KMS-11 (cell line): Measurements from ENCODE around the gene AUTS2.

Experiments used
- H2AFZ ChIP-seq: fragments of 200-600 bp; sonication (generic); 2 replicates; pipeline ENCODE4 v1.6.1; 2016; ENCODE audit warnings: antibody characterized with exemption, mixed run types, low read depth
- H3K27ac ChIP-seq: fragments of 200-600 bp; sonication (generic); 2 replicates; pipeline ENCODE4 v1.6.1; 2016; ENCODE audit warnings: mild to moderate bottlenecking, mixed run types
- H3K27me3 ChIP-seq: fragments of 200-600 bp; sonication (generic); 2 replicates; pipeline ENCODE4 v1.6.1; 2017; ENCODE audit warnings: mild to moderate bottlenecking, low read depth, mixed run types, moderate library complexity; ENCODE audit not compliant: insufficient read depth
- H3K36me3 ChIP-seq: fragments of 200-600 bp; sonication (generic); 2 replicates; pipeline ENCODE4 v1.6.1; 2017; ENCODE audit warnings: mild to moderate bottlenecking, mixed run types; ENCODE audit not compliant: insufficient read depth
- H3K4me1 ChIP-seq: fragments of 200-600 bp; sonication (generic); 2 replicates; pipeline ENCODE4 v1.6.1; 2016; ENCODE audit warnings: mild to moderate bottlenecking, low read depth, mixed run types; ENCODE audit not compliant: poor library complexity, severe bottlenecking
- H3K4me2 ChIP-seq: fragments of 200-600 bp; sonication (generic); 2 replicates; pipeline ENCODE4 v1.7.0; 2016; ENCODE audit warnings: mild to moderate bottlenecking, mixed run types
- H3K4me3 ChIP-seq: fragments of 200-600 bp; sonication (generic); IDR thresholded peaks from 2 replicates; pipeline ENCODE4 v1.6.1; 2017; ENCODE audit warnings: low read depth, low read length, mixed read lengths; ENCODE audit not compliant: insufficient read depth
- H3K79me2 ChIP-seq: fragments of 200-600 bp; sonication (generic); 2 replicates; pipeline ENCODE4 v1.6.1; 2016; ENCODE audit warnings: low read depth, mixed run types; ENCODE audit not compliant: insufficient read depth
- H3K9ac ChIP-seq: fragments of 200-600 bp; sonication (generic); 2 replicates; pipeline ENCODE4 v1.6.1; 2016; ENCODE audit warnings: mild to moderate bottlenecking, mixed run types
- H4K20me1 ChIP-seq: fragments of 200-600 bp; sonication (generic); 2 replicates; pipeline ENCODE4 v1.6.1; 2016; ENCODE audit warnings: mild to moderate bottlenecking, mixed run types; ENCODE audit not compliant: insufficient read depth
- CTCF ChIP-seq: fragments of 200-600 bp; sonication (generic); conservative IDR thresholded peaks from 2 replicates; pipeline ENCODE4 v1.6.1; 2017; ENCODE audit warnings: low read depth, mild to moderate bottlenecking, antibody characterized with exemption, low read length, moderate library complexity, mixed read lengths

The AUTS2 gene

DNA sequence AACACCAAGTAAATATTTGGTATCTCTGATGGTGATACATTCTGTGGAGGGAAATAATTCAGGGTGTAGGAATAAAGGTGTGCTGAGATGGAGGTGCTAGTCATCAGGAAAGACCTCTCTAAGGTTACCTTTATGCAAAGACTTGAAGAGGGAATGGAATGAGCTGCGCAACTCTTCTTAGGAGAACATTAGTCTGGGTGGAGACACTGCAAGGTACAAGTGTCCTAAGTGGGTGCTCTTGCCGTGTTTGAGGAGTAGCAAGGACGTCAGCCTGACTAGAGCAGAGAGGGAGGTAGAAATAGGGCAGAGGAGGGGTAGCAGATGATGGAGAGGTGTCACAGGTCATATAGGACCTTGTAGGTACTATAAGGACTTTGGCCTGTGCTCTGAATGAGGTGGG lies 148.1 kb downstream of the AUTS2 start:
- H3K9ac ChIP-seq: no peak overlapping the region
- TF ChIP-seq CTCF: no peak
- H4K20me1 ChIP-seq: no peaks in the 10 kb centered on the region
- H3K27me3 ChIP-seq: no peaks in the 10 kb centered on the region
- no peaks in the 10 kb centered on the region for H3K36me3 ChIP-seq
- H3K27ac ChIP-seq: no peak overlapping the region
- no peak overlapping the region for H3K4me2 ChIP-seq
- no peak overlapping the region for H3K4me3 ChIP-seq
- H2AFZ ChIP-seq: no peak overlapping the region
- no peaks in the 10 kb centered on the region for H3K79me2 ChIP-seq
- no peaks in the 10 kb centered on the region for H3K4me1 ChIP-seq

DNA sequence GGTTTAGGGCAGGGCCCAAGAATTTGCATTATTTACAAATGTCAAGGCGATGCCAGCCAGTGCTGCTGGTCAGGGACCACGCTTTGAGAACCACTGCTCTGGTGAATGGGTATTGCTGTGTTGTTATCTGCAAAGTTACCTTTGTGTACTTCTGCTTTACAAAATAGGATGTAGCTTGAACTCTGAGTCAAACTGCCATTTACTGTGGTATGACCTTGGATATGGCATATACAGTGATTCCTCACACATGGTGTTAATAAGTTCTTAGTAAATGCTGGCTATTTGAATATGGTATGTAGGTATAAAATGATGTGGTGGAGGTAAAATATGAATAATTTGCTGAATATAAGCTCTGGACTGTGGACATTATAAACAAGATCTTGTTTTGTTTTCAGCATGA lies 148.9 kb downstream of the AUTS2 start:
- H3K9ac ChIP-seq: no peak overlapping the region
- no peak for TF ChIP-seq CTCF
- no peaks in the 10 kb centered on the region for H3K79me2 ChIP-seq
- no peak overlapping the region for H3K4me2 ChIP-seq
- no peaks in the 10 kb centered on the region for H3K36me3 ChIP-seq
- H2AFZ ChIP-seq: no peak overlapping the region
- no peaks in the 10 kb centered on the region for H3K4me1 ChIP-seq
- H4K20me1 ChIP-seq: no peaks in the 10 kb centered on the region
- H3K27me3 ChIP-seq: no peaks in the 10 kb centered on the region
- H3K27ac ChIP-seq: no peak overlapping the region
- H3K4me3 ChIP-seq: no peak overlapping the region

GRCh38 chr7:69748530-69748929 lies 150.3 kb downstream of the AUTS2 start:
- no peak overlapping the region for H3K9ac ChIP-seq
- H3K4me2 ChIP-seq: no peak overlapping the region
- no peaks in the 10 kb centered on the region for H3K4me1 ChIP-seq
- TF ChIP-seq CTCF: no peak
- no peak overlapping the region for H3K27ac ChIP-seq
- H3K79me2 ChIP-seq: no peaks in the 10 kb centered on the region
- H2AFZ ChIP-seq: no peak overlapping the region
- no peak overlapping the region for H3K4me3 ChIP-seq
- no peaks in the 10 kb centered on the region for H3K36me3 ChIP-seq
- H4K20me1 ChIP-seq: no peaks in the 10 kb centered on the region
- no peaks in the 10 kb centered on the region for H3K27me3 ChIP-seq

DNA sequence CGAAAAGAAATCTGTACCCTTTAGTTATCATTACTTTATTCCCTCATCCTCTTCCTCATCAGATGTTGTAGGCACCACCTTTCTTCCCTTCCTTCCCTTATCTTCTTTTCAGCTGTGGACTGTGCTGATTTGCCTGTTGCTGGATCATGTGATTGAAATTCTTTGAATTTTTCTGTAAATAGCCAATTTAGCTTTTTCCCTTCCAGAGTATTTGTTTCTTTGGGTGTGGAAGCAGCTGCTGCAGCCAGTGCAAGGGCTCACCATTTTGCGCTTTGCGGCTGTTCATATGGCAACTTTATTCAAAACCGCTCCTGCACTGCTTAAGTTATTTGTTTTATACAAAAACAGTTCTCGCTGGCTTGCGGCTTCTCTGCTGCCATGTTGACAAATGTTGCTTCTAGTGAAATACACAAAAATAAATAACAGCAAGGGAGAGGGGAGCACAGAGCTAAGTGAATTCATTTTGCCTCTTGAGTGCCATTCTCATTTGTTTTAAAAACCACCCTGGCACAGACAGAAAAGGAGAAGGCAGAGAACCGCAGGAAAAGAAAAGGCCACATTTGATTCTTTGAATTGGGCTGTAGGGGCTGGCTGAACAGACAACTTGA lies 151.2 kb downstream of the AUTS2 start:
- Histone ChIP-seq H3K4me1 (no peaks in the 10 kb centered on the region), H3K79me2 (no peaks in the 10 kb centered on the region), H3K4me3 (no peak overlapping the region), H3K36me3 (no peaks in the 10 kb centered on the region), H3K27me3 (no peaks in the 10 kb centered on the region), H2AFZ (no peak overlapping the region), H4K20me1 (no peaks in the 10 kb centered on the region), H3K4me2 (no peak overlapping the region), H3K27ac (no peak overlapping the region), H3K9ac (no peak overlapping the region)
- TF ChIP-seq CTCF: no peak

DNA sequence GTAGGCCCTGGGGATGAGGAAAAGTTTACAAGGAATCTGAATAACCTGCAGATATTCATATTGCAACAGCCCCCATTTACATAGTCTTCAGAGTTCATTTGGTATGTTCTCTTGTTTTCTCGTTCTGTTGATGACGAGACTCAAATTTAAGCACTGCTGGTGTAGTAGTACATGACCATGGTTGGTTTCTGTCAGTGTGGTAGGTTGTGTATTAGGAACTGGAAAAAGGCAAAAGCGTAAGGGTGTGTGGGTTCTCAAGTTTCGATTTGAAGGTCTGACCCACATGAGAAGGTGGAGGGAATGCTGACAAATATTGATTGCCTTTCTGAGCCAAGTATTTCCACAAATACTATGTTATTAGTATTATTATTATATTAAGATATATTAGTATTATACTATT lies 151.7 kb downstream of the AUTS2 start:
- no peaks in the 10 kb centered on the region for H4K20me1 ChIP-seq
- H2AFZ ChIP-seq: no peak overlapping the region
- H3K27me3 ChIP-seq: no peaks in the 10 kb centered on the region
- no peak overlapping the region for H3K4me3 ChIP-seq
- H3K27ac ChIP-seq: no peak overlapping the region
- H3K4me2 ChIP-seq: no peak overlapping the region
- no peak for TF ChIP-seq CTCF
- no peaks in the 10 kb centered on the region for H3K36me3 ChIP-seq
- H3K79me2 ChIP-seq: no peaks in the 10 kb centered on the region
- H3K4me1 ChIP-seq: no peaks in the 10 kb centered on the region
- H3K9ac ChIP-seq: no peak overlapping the region
